Activated B cell treated with CpG ODN at 0.5 μM for 24 hours (primary cell): Measurements from ENCODE around the gene GPHN. TPM values are rescaled to one million over a fixed set of nuclear protein-coding genes. Genes with fewer than 3 reads are reported as not detected.

Experiments used
- ATAC-seq: fragments of 200-7000 bp; cut with Tn5 transposase; one replicate; pipeline ENCODE4 v1.10.0; 2021; ENCODE audit warnings: low read depth, mild to moderate bottlenecking, moderate library complexity
- CTCF ChIA-PET: fragments of 350-600 bp; sonication (Branson Sonifier 250); formaldehyde crosslinking; loops from one replicate; lab custom pipeline; 2021; ENCODE audit warnings: antibody characterized with exemption; lab: Charles Lee
- POLR2A ChIA-PET: fragments of 350-600 bp; sonication (Branson Sonifier 250); formaldehyde crosslinking; loops from one replicate; lab custom pipeline; 2021; ENCODE audit warnings: antibody characterized with exemption; lab: Charles Lee
- DNase-seq: peaks from one replicate; pipeline ENCODE4 v3.0.0; 2022
- H3K27ac Mint-ChIP-seq: one replicate; pipeline ENCODE4 v1.8.0; 2020; ENCODE audit warnings: mixed read lengths
- H3K27me3 Mint-ChIP-seq: one replicate; pipeline ENCODE4 v1.8.0; 2021; ENCODE audit warnings: mixed read lengths
- H3K36me3 Mint-ChIP-seq: one replicate; pipeline ENCODE4 v1.8.0; 2021; ENCODE audit warnings: low read depth, mixed read lengths
- H3K4me1 Mint-ChIP-seq: one replicate; pipeline ENCODE4 v1.8.0; 2021; ENCODE audit warnings: mixed read lengths
- H3K4me3 Mint-ChIP-seq: one replicate; pipeline ENCODE4 v1.8.0; 2020; ENCODE audit warnings: mild to moderate bottlenecking, mixed read lengths
- H3K9me3 Mint-ChIP-seq: one replicate; pipeline ENCODE4 v1.8.0; 2020; ENCODE audit warnings: mixed read lengths
- CTCF ChIP-seq: fragments of 200-600 bp; IDR thresholded peaks from one replicate; pipeline ENCODE4 v1.8.0; 2022; ENCODE audit warnings: antibody characterized with exemption, mild to moderate bottlenecking
- intact Hi-C: fragments of 100-400 bp; cut with micrococcal nuclease; formaldehyde crosslinking; loops from one replicate; pipeline ENCODE4 v1.15.1; 2024
- total RNA-seq: library from RNA; stranded (reverse); gene quantifications from 2 replicates; pipeline ENCODE4 v1.2.3, GENCODE V29; 2022

The GPHN gene
- total RNA-seq, 1 donor from 2014 or later = 36.9 TPM

- Mint-ChIP-seq H3K4me1 (no peaks in the 10 kb centered on the region), H3K9me3 (peaks cover 11% of the 10 kb centered on the region), H3K27ac (no peak overlapping the region), H3K27me3 (no peaks in the 10 kb centered on the region), H3K4me3 (no peak overlapping the region), H3K36me3 (peaks cover 31% of the 10 kb centered on the region)
- ATAC-seq = no peak
- no peak for TF ChIP-seq CTCF
- POLR2A ChIA-PET = no interaction called here
- DNase-seq = no peak
- CTCF ChIA-PET = no interaction called here
- intact Hi-C loops = no loop called here
Observed at GRCh38 chr14:66918527-66918926, 410.6 kb downstream of the GPHN start.

GRCh38 chr14:66920196-66920595, 412.2 kb downstream of the GPHN start:
- intact Hi-C loops = no loop called here
- H3K4me1 Mint-ChIP-seq = no peaks in the 10 kb centered on the region
- no peaks in the 10 kb centered on the region for H3K27me3 Mint-ChIP-seq
- H3K36me3 Mint-ChIP-seq = peaks cover 37% of the 10 kb centered on the region
- ChIA-PET POLR2A (no interaction called here), CTCF (no interaction called here)
- H3K9me3 Mint-ChIP-seq = peaks cover 11% of the 10 kb centered on the region
- DNase-seq (no peak), ATAC-seq (no peak)
- H3K4me3 Mint-ChIP-seq = no peak overlapping the region
- no peak overlapping the region for H3K27ac Mint-ChIP-seq
- TF ChIP-seq CTCF = no peak

GRCh38 chr14:66923251-66923650, 415.3 kb downstream of the GPHN start:
- no peaks in the 10 kb centered on the region for H3K27me3 Mint-ChIP-seq
- DNase-seq = no peak
- POLR2A ChIA-PET = no interaction called here
- H3K4me1 Mint-ChIP-seq = no peaks in the 10 kb centered on the region
- peaks cover 29% of the 10 kb centered on the region for H3K36me3 Mint-ChIP-seq
- CTCF ChIA-PET = no interaction called here
- no peak for TF ChIP-seq CTCF
- no peak overlapping the region for H3K4me3 Mint-ChIP-seq
- H3K27ac Mint-ChIP-seq = no peak overlapping the region
- no peak for ATAC-seq
- H3K9me3 Mint-ChIP-seq = peaks cover 11% of the 10 kb centered on the region
- intact Hi-C loops = no loop called here

- TF ChIP-seq CTCF = no peak
- ChIA-PET POLR2A (no interaction called here), CTCF (no interaction called here)
- Mint-ChIP-seq H3K27ac (no peak overlapping the region), H3K27me3 (no peaks in the 10 kb centered on the region), H3K36me3 (peaks cover 44% of the 10 kb centered on the region), H3K9me3 (peaks cover 27% of the 10 kb centered on the region), H3K4me1 (no peaks in the 10 kb centered on the region), H3K4me3 (no peak overlapping the region)
- ATAC-seq (no peak), DNase-seq (no peak)
- intact Hi-C loops = no loop called here
Observed at GRCh38 chr14:66939409-66939808, 431.5 kb downstream of the GPHN start.

GRCh38 chr14:66944872-66945271, 436.9 kb downstream of the GPHN start:
- ATAC-seq (no peak), DNase-seq (no peak)
- H3K36me3 Mint-ChIP-seq = peaks cover 56% of the 10 kb centered on the region
- CTCF ChIA-PET = no interaction called here
- no peaks in the 10 kb centered on the region for H3K4me1 Mint-ChIP-seq
- POLR2A ChIA-PET = no interaction called here
- peaks cover 32% of the 10 kb centered on the region for H3K9me3 Mint-ChIP-seq
- TF ChIP-seq CTCF = no peak
- no peaks in the 10 kb centered on the region for H3K27me3 Mint-ChIP-seq
- H3K27ac Mint-ChIP-seq = no peak overlapping the region
- H3K4me3 Mint-ChIP-seq = no peak overlapping the region
- intact Hi-C loops = no loop called here
